ENCODE results near the gene ADARB1. TPM values are rescaled to one million over a fixed set of nuclear protein-coding genes. Genes with fewer than 3 reads are reported as not detected.

ADARB1 gene
- polyA plus RNA-seq, 3 donors: 0.40 to 2.6 (median 1.0) TPM

- no peaks in the 10 kb centered on the region for H3K36me3 ChIP-seq (replicated peaks in 1 of 2; ENCODE audit: control insufficient read depth in 1 of 2, insufficient read depth in 2 of 2, low read length in 2 of 2)
- no CpG with 5 or more reads among the region's 1 CpG for WGBS (ENCODE audit: insufficient coverage)
These were observed 142.6 kb downstream of the ADARB1 start for GRCh38 chr21:45217010-45217409.

GRCh38 chr21:45219517-45219916 lies 145.1 kb downstream of the ADARB1 start:
- H3K9me3 ChIP-seq (replicated peaks in 1 of 2; ENCODE audit: control insufficient read depth in 1 of 2, insufficient read depth in 1 of 2, low read length in 2 of 2): no peaks in the 10 kb centered on the region

More at GRCh38 chr21:45217010-45217409, 142.6 kb downstream of the ADARB1 start:
- H4K20me1 ChIP-seq (ENCODE audit: insufficient read depth, low read length): no peaks in the 10 kb centered on the region
- no peaks in the 10 kb centered on the region for H3K4me1 Mint-ChIP-seq
- no peaks in the 10 kb centered on the region for H3K27me3 Mint-ChIP-seq (ENCODE audit: low read depth in 3 of 3)
- peaks cover 0 to 11% (median 3%) of the 10 kb centered on the region in 7 donors for H3K9me3 Mint-ChIP-seq
- H3K9me3 ChIP-seq (replicated peaks in 1 of 2; ENCODE audit: control insufficient read depth in 1 of 2, insufficient read depth in 1 of 2, low read length in 2 of 2): no peaks in the 10 kb centered on the region
- intact Hi-C loops (cut with micrococcal nuclease): no loop called here
- no peaks in the 10 kb centered on the region for H3K27me3 ChIP-seq (ENCODE audit: control insufficient read depth in 2 of 2, insufficient read depth in 2 of 2, low read length in 2 of 2)
- peaks cover 11 to 13% of the 10 kb centered on the region in 2 donors for H3K36me3 Mint-ChIP-seq
- H2AFZ ChIP-seq (ENCODE audit: insufficient read depth, low read depth, low read length, poor library complexity, severe bottlenecking): no peak overlapping the region
- H3K27ac ChIP-seq (ENCODE audit: low read depth in 1 of 2, low read length in 2 of 2): no peak overlapping the region
- H3K9ac ChIP-seq (ENCODE audit: insufficient read depth, low read length, poor library complexity, severe bottlenecking): no peak overlapping the region
- no peak overlapping the region for H3K27ac Mint-ChIP-seq
- H3K4me1 ChIP-seq (ENCODE audit: control insufficient read depth in 1 of 2, insufficient read depth in 2 of 2, low read length in 2 of 2): no peaks in the 10 kb centered on the region
- no peak for TF ChIP-seq CTCF (IDR thresholded peaks at IDR 0.05)
- no peak overlapping the region for H3K4me3 Mint-ChIP-seq
- H3K79me2 ChIP-seq (ENCODE audit: insufficient read depth, low read length): no peaks in the 10 kb centered on the region
- no peak overlapping the region for H3K4me3 ChIP-seq (replicated peaks in 1 of 3; ENCODE audit: low read depth in 2 of 3, low read length in 3 of 3)
- H3K4me2 ChIP-seq (replicated peaks; ENCODE audit: extremely low read depth, low read length, poor library complexity, severe bottlenecking): no peak overlapping the region
- no peak for DNase-seq

More at GRCh38 chr21:45219517-45219916, 145.1 kb downstream of the ADARB1 start:
- no peak for DNase-seq
- Histone ChIP-seq H3K79me2 (ENCODE audit: insufficient read depth, low read length) (no peaks in the 10 kb centered on the region), H2AFZ (ENCODE audit: insufficient read depth, low read depth, low read length, poor library complexity, severe bottlenecking) (no peak overlapping the region), H4K20me1 (ENCODE audit: insufficient read depth, low read length) (no peaks in the 10 kb centered on the region), H3K4me1 (ENCODE audit: control insufficient read depth in 1 of 2, insufficient read depth in 2 of 2, low read length in 2 of 2) (no peaks in the 10 kb centered on the region), H3K36me3 (replicated peaks in 1 of 2; ENCODE audit: control insufficient read depth in 1 of 2, insufficient read depth in 2 of 2, low read length in 2 of 2) (no peaks in the 10 kb centered on the region), H3K9ac (ENCODE audit: insufficient read depth, low read length, poor library complexity, severe bottlenecking) (no peak overlapping the region), H3K4me2 (replicated peaks; ENCODE audit: extremely low read depth, low read length, poor library complexity, severe bottlenecking) (no peak overlapping the region), H3K4me3 (replicated peaks in 1 of 3; ENCODE audit: low read depth in 2 of 3, low read length in 3 of 3) (no peak overlapping the region), H3K27ac (ENCODE audit: low read depth in 1 of 2, low read length in 2 of 2) (no peak overlapping the region), H3K27me3 (ENCODE audit: control insufficient read depth in 2 of 2, insufficient read depth in 2 of 2, low read length in 2 of 2) (no peaks in the 10 kb centered on the region)
- H3K9me3 Mint-ChIP-seq: peaks cover 0 to 11% (median 3%) of the 10 kb centered on the region in 7 donors
- H3K27me3 Mint-ChIP-seq (ENCODE audit: low read depth in 3 of 3): no peaks in the 10 kb centered on the region
- 100% methylated on average over 1 of the region's 6 CpGs for WGBS (ENCODE audit: insufficient coverage)
- H3K4me1 Mint-ChIP-seq: no peaks in the 10 kb centered on the region
- no peak overlapping the region for H3K27ac Mint-ChIP-seq
- intact Hi-C loops (cut with micrococcal nuclease): no loop called here
- no peak for TF ChIP-seq CTCF (IDR thresholded peaks at IDR 0.05)
- peaks cover 13 to 14% of the 10 kb centered on the region in 2 donors for H3K36me3 Mint-ChIP-seq
- no peak overlapping the region for H3K4me3 Mint-ChIP-seq

Data from CD14-positive monocyte (primary cell).